ENCODE data around the gene VPS54. TPM values are rescaled to one million over a fixed set of nuclear protein-coding genes. Genes with fewer than 3 reads are reported as not detected.

The VPS54 gene
- polyA plus RNA-seq, 3 donors = 11.4 to 17.3 (median 11.5) TPM

GRCh38 chr2:64063454-64063853, 44.2 kb upstream of the VPS54 start:
- Histone ChIP-seq H3K4me1 (ENCODE audit: control insufficient read depth in 1 of 2, insufficient read depth in 2 of 2, low read length in 2 of 2) (peaks cover 0 to 11% of the 10 kb centered on the region in 2 donors), H4K20me1 (ENCODE audit: insufficient read depth, low read length) (no peaks in the 10 kb centered on the region), H3K36me3 (replicated peaks in 1 of 2; ENCODE audit: control insufficient read depth in 1 of 2, insufficient read depth in 2 of 2, low read length in 2 of 2) (no peaks in the 10 kb centered on the region), H3K9ac (ENCODE audit: insufficient read depth, low read length, poor library complexity, severe bottlenecking) (no peak overlapping the region), H3K4me2 (replicated peaks; ENCODE audit: extremely low read depth, low read length, poor library complexity, severe bottlenecking) (no peak overlapping the region), H3K27me3 (ENCODE audit: control insufficient read depth in 2 of 2, insufficient read depth in 2 of 2, low read length in 2 of 2) (no peaks in the 10 kb centered on the region), H2AFZ (ENCODE audit: insufficient read depth, low read depth, low read length, poor library complexity, severe bottlenecking) (no peak overlapping the region), H3K9me3 (replicated peaks in 1 of 2; ENCODE audit: control insufficient read depth in 1 of 2, insufficient read depth in 1 of 2, low read length in 2 of 2) (no peaks in the 10 kb centered on the region), H3K4me3 (replicated peaks in 1 of 3; ENCODE audit: low read depth in 2 of 3, low read length in 3 of 3) (no peak overlapping the region), H3K79me2 (ENCODE audit: insufficient read depth, low read length) (no peaks in the 10 kb centered on the region), H3K27ac (ENCODE audit: low read depth in 1 of 2, low read length in 2 of 2) (no peak overlapping the region)
- no peak for DNase-seq
- H3K4me1 Mint-ChIP-seq = peaks cover 10% of the 10 kb centered on the region
- H3K27ac Mint-ChIP-seq = no peak overlapping the region
- no peak overlapping the region for H3K4me3 Mint-ChIP-seq
- peaks cover 0 to 2% (median 2%) of the 10 kb centered on the region in 3 donors for H3K27me3 Mint-ChIP-seq (ENCODE audit: low read depth in 3 of 3)
- WGBS (ENCODE audit: insufficient coverage) = no CpG with 5 or more reads among the region's 3 CpGs
- TF ChIP-seq CTCF (IDR thresholded peaks at IDR 0.05) = no peak
- intact Hi-C loops (cut with micrococcal nuclease) = no loop called here
- no peaks in the 10 kb centered on the region for H3K9me3 Mint-ChIP-seq
- no peaks in the 10 kb centered on the region for H3K36me3 Mint-ChIP-seq

GRCh38 chr2:64062840-64063239, 43.6 kb upstream of the VPS54 start:
- intact Hi-C loops (cut with micrococcal nuclease) = no loop called here
- H3K4me2 ChIP-seq (replicated peaks; ENCODE audit: extremely low read depth, low read length, poor library complexity, severe bottlenecking) = no peak overlapping the region
- H4K20me1 ChIP-seq (ENCODE audit: insufficient read depth, low read length) = no peaks in the 10 kb centered on the region
- H3K27me3 ChIP-seq (ENCODE audit: control insufficient read depth in 2 of 2, insufficient read depth in 2 of 2, low read length in 2 of 2) = no peaks in the 10 kb centered on the region
- Mint-ChIP-seq H3K27ac (no peak overlapping the region), H3K36me3 (no peaks in the 10 kb centered on the region), H3K4me3 (no peak overlapping the region), H3K4me1 (peaks cover 10% of the 10 kb centered on the region), H3K27me3 (ENCODE audit: low read depth in 3 of 3) (peaks cover 0 to 2% (median 2%) of the 10 kb centered on the region in 3 donors), H3K9me3 (no peaks in the 10 kb centered on the region)
- no peak for TF ChIP-seq CTCF (IDR thresholded peaks at IDR 0.05)
- peaks cover 0 to 11% of the 10 kb centered on the region in 2 donors for H3K4me1 ChIP-seq (ENCODE audit: control insufficient read depth in 1 of 2, insufficient read depth in 2 of 2, low read length in 2 of 2)
- H3K36me3 ChIP-seq (replicated peaks in 1 of 2; ENCODE audit: control insufficient read depth in 1 of 2, insufficient read depth in 2 of 2, low read length in 2 of 2) = no peaks in the 10 kb centered on the region
- H3K27ac ChIP-seq (ENCODE audit: low read depth in 1 of 2, low read length in 2 of 2) = no peak overlapping the region
- no peak overlapping the region for H3K9ac ChIP-seq (ENCODE audit: insufficient read depth, low read length, poor library complexity, severe bottlenecking)
- H3K9me3 ChIP-seq (replicated peaks in 1 of 2; ENCODE audit: control insufficient read depth in 1 of 2, insufficient read depth in 1 of 2, low read length in 2 of 2) = no peaks in the 10 kb centered on the region
- DNase-seq = peak in 1 of 3 donors; percentile 25
- H3K79me2 ChIP-seq (ENCODE audit: insufficient read depth, low read length) = no peaks in the 10 kb centered on the region
- no peak overlapping the region for H2AFZ ChIP-seq (ENCODE audit: insufficient read depth, low read depth, low read length, poor library complexity, severe bottlenecking)
- no peak overlapping the region for H3K4me3 ChIP-seq (replicated peaks in 1 of 3; ENCODE audit: low read depth in 2 of 3, low read length in 3 of 3)
